GM19467 (cell line): ENCODE data around the gene STK38.

ENCODE experiments used
- ATAC-seq: cut with Tn5 transposase; IDR thresholded peaks from one replicate; pipeline ENCODE4 v1.9.1; 2021; ENCODE audit warnings: mild to moderate bottlenecking, moderate library complexity; ENCODE audit not compliant: unreplicated experiment

The STK38 gene

DNA sequence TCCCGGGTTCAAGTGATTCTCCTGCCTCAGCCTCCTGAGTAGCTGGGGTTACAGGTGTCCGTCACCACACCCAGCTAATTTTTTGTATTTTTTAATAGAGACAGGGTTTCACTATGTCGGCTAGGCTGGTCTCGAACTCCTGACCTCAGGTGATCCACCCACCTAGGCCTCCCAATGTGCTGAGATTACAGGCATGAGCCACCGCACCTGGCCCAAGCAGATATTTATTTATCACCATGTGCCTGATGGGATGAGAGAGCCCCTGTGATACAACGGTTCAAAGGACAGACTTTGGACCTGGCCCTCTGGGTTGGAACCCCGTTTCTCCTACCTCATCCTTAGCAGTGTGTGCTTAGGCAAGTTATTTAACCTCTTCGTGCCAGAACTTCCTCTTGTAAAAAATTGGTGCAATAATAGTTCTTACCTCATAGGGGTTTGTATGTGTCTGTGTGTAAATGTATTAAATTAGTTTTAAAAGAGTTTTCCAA is 19.2 kb upstream of the STK38 start:
- no peak for ATAC-seq

DNA sequence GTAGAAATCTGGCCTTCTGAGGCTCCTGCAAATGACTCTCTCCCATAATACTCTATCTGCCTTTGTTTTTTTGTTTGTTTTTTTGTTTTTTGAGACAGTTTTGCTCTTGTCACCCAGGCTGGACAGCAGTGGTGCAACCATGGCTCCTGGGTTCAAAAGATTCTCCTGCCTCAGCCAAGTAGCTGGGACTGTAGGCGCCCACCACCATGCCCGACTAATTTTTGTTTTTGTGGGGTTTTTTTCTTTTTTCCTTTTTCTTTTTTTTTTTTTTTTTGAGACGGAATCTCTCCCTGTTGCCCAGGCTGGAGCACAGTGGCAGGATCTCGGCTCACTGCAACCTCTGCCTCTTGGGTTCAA is 16.6 kb upstream of the STK38 start:
- no peak for ATAC-seq

DNA sequence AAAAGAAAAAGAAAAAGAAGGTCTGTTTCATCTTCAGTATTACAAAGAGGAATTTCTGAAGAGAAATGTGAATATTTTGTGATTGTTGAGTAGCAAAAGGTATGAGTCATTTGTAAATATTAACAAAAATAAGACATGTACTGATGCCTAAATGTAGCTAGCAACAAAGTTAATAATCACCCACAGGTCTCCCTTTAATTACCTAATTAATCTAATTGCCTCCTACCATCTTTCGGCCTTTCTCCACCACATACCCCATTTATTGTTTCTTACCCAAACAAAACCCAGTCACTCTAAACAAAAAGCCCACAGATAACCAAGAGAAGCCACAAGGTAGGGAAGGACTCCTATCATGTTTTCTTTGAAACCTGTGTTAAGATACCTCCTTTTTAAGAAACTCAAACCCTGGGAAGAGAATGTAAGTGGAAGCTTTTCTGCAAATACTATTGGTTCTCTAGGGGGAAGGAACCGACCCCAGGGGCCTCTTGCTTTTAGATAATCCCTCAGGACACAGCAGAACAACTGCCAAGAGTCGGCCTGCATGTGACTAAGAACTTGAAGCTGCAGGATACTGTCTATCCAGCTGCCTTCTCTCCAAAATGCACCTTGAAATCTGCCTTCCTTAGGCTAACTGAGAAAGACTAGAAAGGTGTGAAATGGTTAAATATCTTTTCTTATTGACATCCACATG is 16.1 kb upstream of the STK38 start:
- ATAC-seq, result no peak

DNA sequence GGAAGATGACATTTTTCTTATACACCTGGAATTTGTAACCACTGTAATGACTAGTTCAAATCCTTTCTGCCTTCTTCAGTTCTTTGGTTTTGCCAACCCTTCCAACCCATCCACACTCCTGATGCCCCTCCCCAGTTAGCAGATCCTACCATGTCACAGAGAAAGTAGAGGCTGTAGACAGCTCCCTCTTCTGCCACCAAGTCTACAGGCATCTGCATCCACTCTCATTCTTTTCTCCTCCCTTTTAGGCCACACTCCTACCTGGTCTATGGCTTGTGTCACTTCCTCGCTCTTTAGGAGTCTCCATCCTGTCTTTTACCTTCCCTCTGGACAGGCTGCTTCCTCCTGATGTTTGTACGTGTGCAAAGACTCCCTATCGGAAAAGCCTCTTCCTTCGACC is 13.5 kb upstream of the STK38 start:
- ATAC-seq, result no peak

DNA sequence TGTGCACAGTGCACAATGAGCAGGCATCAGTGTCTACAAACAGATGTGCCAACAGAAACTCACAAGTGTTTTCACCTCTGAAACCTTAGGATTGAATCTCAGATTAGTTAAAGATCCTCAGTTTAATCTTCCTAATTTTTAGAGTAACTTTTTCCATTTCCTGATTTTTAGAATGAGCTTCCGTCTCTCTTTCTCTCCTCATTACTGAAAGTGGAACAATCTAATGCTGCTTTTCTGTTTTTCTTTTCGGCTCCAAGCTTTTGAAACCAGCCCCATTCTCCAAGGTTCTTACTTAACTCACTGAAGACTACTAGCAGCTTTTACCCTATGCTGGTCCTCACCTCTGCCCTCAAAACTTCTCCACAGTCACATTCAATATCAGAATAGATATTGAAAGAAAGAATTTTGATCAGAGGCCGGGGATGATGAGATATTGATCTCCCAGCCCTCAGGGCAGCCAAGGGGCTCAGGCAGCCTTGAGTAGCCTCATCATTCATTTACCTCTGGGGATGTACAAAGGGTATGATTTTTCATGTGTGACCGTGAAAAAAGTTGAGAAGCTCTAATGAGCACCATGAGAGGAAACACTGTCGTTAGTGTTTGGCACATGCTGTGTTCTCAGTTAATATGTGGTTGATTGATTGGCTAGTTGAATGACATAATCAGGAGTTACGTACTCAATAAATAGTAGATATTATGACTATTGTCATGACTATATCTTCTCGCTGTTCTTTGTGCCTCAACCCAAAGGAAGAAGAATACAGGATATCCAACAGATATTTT is 11.9 kb upstream of the STK38 start:
- ATAC-seq, result no peak

DNA sequence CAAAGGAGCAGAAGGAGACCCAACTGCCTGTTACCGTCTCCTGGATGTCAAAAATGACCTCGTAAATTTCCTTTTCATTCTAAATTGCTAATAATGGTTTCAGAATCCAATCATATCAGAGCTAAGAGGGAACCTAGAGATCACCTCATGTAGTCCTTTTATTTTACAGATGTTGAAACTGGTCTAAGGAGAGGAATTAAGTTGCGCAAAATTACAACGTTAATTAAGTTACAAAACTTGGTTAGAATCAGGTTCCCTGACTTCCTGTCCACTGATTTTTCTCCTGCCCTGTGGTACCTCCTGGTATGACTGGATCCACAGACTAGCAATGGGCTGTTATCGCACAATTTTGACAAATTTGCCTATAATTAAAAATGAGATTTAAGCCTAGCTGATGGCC is 9.0 kb upstream of the STK38 start:
- ATAC-seq, result no peak

DNA sequence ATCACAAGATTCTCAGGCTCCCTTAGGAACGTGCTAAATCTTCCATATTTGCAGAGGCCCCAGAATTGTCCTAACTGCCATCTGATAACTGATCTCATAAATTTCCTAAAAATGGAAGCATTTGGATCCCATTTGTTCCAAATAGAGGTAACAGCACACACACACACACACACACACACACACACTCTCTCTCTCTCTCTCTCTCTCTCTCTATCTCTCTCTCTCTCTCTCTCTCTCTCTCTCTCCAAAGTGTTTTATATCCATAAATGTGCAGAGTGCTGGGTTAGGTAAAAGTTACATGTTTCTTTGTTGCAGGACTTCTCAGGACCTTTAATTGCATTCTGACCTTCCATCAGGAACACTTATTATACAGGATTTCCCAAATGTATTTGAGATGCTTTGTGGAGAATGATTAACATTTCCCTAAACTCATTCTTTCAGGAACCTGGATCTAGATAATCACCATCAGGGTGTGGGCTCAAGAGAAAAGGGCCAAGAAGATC is 8.5 kb upstream of the STK38 start:
- ATAC-seq, result no peak

DNA sequence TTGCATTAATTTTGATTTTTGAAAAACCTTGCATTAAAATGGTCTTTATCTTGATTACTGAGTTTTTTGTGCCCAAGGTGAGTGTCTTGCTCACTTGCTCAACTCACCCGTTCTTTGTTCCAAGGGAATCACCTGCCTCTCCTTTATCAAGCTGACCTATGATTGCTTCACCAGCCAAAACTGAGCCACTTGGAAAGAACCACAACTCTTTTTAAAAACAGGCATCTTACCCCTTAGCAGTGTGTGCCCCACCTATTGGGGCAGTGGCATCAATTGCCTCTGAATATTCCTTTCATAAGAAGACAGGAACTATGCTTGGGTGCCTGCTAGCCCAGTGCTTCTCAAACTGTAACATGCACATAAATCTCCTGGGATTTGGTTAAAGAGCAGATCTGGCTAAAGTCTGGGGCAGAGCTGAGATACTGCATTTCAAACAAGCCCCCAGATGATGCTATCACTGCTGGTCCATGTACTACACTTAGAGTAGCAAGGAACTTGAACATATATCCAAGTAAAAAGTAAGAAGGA is 3.3 kb upstream of the STK38 start:
- no peak for ATAC-seq

DNA sequence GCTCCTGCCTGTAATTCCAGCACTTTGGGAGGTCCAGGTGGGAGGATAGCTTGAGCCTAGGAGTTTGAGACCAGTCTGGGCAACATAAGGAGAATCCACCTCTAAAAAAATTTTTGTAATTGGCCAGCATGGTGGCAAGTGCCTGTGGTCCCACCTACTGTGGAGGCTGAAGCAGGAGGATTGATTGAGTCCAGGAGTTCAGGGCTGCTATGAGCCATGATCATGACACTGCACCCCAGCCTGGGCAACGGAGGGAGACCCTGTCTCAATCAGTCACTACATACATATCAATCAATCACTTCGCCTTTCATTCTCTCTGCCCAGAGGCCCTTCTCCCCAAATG is 1.1 kb upstream of the STK38 start:
- ATAC-seq, result no peak

DNA sequence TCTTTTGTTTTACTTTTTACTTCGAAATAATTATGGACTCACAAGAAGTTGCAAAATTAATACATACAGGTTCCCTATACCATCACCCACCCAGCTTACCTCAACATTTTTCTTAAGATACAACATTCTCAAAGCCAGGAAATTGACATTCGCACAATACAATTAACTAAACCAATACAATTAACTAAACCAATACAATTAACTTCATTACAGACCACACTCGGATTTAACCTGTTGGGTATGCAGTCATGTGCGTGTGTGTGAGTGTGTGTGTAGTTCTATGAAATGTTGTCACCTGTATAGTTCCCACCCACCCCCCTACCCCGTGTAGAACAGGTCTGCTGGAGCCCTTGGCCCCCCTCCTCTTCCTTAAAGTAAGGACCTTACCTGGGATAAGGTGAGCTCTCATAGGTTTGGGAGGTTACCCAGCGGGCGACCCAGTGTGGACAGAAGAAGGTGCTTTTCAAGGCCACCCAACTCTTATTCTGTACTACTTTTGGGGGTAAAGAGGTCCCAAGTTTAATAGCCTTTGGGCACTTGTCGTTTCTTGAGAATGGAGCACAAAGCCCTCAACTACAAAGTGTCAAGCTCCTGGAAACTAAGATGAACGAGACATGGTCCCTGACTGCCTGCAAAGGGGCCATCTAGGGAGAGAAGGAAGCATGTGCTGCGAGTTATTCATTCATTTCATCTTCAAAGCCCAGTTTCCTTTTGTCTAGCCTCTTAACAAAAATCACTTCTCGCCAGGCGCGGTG is 544 bp upstream of the STK38 start:
- no peak for ATAC-seq

DNA sequence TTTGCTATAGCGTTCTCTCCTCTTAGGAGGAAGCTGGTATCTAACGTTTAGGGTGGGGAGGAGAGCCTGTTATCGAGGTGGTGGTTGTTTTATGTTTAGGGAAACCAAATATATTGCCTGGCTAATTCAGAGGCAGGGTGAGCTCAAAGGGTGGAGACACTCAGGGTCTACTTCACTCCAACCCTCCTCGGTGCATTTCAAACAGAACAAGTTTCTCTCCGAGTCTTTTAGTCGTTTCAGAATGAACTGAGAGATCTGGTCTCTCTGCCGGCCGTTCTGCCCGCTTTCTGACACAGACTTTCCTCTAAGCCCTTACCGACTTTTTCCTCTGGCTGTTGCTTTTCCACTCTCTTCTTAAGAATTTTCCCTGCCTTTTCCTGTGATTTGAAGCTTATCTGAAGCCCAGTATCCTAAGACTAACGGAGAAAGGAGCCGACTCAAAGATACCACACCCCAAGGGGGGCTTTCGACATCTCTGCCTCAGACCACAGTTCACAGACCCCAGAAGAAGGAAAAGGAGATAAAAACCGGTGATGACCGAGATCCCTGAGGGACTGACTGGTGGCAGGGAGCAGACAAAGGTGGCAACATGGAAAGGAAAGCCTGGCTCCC is 865 bp downstream of the STK38 start:
- ATAC-seq, result no peak

DNA sequence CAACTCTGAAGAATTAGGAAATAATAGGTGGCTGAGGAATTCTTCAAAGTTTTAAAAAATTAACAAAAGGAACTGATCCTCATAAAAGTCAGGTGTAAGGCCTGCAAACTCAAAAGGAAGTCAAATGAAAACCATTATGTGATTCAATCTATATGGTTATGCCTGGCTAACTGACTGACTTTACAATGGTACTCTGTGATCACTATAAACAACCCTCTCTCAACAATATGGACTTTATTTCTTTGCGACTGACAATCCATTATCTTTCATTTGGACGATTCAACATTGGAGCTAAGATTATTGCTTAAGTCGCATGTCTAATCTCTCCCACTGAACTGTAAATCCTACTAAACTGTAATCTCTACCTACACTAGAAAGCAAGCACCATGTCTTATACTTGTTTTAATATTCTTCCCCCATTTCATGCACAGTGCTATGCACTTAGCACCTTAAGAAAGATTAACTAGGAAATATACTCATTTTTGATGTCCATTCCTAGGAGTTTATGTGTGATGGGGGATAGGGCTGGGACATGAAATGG is 1.4 kb downstream of the STK38 start:
- no peak for ATAC-seq

DNA sequence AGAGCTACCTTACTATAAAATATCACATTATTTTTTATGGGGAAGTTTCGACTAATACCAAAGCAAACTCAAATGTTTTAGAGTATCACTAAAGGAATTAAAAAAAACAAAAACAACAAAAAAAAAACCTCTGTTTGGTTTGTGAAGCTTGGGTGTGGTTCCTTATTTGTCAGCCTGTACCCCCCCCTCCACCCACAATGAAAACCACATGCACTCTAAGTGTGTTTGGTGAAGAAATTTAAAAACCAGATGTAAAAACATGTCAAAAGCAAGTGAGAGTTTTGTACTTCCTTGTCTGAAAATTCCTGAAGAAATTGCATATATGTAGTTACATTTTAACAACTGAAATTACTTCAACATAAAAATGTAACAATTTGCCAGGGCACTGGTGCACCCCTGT is 3.1 kb downstream of the STK38 start:
- ATAC-seq, result no peak

DNA sequence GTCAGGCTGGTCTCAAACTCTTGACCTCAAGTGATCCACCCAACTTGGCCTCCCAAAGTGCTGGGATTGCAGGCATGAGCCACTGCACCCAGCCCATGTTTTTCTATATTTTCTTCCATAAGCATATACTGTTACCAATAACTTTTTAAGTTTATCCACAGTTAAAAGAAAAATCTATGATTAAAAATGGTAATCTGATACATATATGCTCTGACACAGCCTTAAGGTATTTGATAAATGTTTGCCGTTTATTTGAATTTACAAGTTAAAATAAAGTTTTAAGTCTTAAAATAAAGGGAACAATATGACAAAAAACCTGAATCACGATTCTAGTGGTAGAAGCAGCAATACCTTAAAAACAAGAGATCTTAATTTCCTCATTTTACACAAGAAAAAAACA is 5.2 kb downstream of the STK38 start:
- no peak for ATAC-seq

DNA sequence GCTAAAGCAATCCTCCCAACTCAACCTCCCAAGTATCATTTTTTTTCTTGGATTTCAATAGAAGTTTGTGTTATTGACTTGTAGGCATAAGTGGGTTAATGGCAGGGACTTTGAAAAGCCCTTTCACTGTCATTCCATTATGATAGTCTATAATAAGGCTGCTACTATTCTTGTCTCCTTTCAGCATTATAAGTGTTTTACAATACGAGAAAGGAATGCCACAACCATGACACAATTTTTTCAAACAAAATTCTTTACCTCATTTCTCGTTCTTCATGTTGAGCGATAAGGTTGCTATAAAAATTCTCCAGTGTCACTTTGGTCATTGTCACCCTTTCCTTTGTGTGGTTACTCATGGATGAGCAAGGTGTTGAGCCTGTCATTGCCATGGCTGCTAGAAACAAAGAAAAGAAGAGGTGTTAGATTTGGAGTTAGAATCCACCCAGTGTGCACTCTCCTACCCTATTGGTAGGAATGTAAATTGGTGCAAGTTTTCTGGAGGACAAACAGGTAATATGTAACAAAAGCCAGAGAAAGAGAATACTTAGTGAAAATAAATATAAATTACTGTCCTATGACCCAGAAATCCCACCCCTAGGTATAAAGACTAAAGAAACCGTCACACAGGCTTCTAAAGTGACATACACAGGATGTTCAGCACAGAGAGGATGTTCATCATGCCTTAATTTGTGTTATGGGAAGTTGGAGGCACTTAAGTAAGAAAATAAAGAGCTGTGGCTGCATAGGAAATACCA is 7.3 kb downstream of the STK38 start:
- ATAC-seq, result no peak

DNA sequence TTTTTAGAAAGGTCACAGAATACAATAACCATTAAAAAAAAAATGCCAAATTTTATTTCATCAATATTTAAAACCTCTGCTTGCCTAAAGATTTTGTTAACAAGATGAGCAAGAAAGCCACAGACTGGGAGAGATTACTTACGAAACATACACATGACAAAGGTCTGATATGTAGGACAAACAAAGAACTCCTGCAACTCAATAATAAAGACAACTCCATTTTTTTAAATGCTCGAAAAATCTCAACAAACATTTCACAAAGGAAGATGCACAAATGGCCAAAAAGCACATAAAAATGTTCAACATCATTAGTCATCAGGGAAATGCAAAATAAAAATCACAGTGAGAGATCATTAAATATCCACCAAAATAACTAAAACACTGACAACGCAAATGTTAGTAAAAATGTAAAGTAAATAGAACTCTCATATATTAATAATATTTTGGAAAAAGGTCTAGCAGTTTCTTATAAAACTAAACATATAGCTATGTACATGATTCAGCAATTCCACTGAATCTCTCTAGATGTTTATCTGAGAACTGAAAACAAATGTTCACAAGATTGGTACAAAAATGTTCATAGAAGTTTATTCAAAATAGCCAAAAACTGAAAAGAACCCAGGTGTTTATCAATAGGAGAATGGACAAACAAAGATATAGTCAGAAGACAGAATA is 10.3 kb downstream of the STK38 start:
- ATAC-seq, result no peak

DNA sequence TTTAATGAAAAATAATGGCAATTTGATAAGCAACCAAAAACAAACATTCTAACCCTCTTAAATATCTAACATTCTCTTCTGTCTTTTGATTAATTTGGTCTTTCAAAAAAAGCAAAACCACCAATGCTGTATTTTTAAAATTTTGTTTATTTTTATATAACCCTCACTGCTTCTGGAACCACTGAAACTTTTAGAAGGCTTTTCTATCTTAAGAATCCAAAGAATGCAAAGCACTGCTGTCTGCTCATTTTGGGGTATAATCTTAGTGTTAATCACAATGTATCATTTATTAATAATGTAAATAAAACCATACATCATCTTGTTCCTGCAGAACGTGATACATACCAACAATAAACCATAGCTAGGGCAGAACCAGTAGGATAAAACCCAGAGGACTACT is 14.0 kb downstream of the STK38 start:
- no peak for ATAC-seq

DNA sequence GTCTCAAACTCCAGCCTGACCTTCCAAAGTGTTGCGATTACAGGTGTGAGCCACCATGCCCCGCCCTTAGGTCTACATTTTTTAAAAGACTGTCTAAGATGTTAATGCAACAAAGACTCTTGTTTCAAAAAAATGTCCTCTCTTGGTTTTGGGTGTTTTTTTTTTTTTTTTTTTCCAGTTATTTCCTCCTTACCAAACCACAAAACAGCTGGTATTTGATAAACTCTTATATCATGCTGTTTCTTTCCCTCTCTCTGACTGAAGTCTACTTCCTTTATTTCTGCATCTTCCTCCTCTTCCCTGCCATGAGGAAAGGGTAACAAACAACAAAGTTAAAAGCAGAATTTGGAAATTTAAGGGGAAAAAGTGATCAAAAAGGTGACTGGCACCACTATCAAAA is 21.2 kb downstream of the STK38 start:
- no peak for ATAC-seq

DNA sequence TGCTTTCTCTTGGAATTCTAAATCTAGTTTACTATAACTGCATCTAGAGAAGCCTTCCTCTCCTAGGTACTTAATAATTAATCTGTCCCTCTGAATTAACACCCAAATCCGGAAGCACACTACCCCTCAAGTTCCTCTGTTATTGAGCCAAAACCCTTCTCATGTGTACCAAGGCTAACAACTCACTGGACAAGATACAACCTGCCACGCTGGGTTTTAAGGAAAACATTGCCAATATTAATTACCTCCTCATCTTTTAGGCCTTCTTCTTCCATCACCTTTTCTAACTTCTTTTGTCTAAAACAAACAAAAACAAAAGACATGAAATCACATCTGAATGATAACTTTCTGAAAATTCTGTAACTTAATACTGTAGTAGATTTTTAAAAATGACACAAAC is 21.9 kb downstream of the STK38 start:
- no peak for ATAC-seq

DNA sequence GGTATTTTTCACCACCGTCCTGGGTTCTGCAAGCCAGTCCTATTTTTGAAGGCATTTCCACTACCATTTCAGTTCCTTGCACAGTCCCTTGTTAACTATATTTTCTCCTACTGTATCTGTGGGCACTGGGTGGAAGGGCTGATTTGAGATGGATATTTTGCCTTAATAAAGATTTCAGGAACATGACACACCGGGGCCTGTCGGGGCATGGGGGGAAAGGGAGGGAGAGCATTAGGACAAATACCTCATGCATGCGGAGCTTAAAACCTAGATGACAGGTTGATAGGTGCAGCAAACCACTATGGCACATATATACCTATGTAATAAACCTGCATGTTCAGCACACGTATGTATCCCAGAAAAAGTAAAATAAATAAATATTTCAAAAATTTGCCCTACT is 22.4 kb downstream of the STK38 start:
- no peak for ATAC-seq
